Activated CD4-positive, alpha-beta T cell treated with anti-CD3 and anti-CD28 coated beads, Interleukin-2, amount 50 U/mL, for 48 hours (primary cell): ENCODE data around the gene CEP72.

Experiments used
- DNase-seq, 2 experiments: peaks; one replicate each; pipeline ENCODE4 v3.0.0-alpha.2; 2020

The CEP72 gene

GRCh38 chr5:640461-641330 lies 28.6 kb downstream of the CEP72 start:
- no peak for DNase-seq

DNA sequence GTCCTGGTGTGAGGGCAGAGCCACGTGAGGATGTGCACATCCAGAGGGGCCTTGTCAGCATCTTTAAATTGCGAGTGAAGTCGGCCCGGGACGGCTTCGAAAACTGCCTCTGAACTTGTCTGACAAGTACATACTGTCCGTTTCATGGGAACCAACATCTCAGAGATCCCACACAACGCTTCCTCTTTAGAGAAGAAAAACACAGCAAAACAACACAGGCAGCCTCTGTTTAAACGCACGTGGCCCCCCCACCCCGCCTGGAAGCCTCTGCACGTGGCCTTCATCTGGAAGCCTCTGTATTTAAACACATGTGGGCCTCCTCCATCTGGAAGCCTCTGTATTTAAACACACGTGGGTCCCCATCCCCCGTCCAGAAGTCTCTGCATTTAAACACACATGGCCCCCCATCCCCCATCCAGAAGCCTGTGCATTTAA lies 29.2 kb downstream of the CEP72 start:
- no peak for DNase-seq

DNA sequence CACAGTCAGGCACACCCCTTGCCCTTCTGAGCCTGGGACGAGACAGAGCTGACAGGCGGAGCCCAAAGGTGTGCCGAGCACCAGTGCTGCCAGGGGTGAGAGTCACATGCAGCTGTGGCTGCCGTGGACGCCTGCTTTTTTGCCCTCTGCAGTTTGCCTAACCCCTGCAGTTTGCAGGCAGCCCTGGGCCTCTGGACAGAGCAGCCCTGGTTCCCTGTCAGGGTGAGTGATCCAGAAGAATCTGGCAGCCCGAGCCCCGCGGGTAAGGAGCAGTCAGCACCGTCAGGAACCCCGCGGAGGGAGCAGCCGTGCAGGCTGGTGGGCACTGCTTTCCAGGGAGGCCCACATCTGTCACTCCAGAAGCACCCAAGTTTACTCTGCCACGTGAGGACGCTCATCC lies 30.3 kb downstream of the CEP72 start:
- no peak for DNase-seq

DNA sequence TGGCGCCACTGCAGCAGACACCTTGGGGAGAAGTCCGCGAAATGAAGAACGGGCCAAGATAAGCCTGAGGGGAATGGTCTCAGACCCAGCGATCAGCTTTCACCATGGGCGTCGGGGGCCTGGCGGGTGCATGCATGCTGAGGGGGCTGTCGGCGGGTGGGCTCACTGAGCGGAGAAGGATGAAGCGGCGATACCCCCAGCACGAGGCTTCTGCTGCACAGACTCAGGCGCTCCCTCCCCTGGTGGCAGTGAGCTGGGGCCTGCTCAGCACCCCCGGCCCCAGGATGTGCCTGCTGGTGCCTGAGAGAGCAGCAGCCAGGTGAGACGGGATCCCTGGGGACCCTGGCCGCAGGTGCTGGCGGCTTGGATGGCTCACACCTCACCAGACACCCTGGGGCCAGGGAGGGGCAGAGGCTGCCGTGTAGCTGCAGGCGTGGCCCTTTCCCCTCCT lies 31.2 kb downstream of the CEP72 start:
- no peak for DNase-seq

DNA sequence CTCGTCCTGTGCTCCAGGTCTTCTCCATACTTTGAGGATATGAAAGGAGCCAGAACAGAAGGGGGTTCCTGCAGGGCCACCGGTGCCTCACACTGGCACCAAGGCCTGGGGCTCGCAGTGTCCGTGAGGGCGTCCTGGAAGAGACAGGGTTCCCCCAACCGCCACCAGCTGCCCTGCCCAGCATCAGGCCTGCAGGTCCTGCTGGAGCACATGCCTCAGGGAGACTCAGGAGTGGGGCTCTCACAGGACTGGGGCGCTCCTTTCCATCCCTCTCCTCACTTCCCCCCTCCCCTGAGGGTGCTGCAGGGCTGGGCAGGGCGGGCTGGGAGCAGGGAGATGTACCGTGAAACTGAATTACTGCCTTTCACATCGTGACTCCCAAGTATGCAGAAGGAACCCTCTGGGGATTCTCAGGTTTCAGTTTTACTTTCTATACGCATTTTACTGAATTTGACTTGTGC lies 31.7 kb downstream of the CEP72 start:
- no peak for DNase-seq

- no peak for DNase-seq
These were observed 32.4 kb downstream of the CEP72 start for GRCh38 chr5:644509-644908.

DNA sequence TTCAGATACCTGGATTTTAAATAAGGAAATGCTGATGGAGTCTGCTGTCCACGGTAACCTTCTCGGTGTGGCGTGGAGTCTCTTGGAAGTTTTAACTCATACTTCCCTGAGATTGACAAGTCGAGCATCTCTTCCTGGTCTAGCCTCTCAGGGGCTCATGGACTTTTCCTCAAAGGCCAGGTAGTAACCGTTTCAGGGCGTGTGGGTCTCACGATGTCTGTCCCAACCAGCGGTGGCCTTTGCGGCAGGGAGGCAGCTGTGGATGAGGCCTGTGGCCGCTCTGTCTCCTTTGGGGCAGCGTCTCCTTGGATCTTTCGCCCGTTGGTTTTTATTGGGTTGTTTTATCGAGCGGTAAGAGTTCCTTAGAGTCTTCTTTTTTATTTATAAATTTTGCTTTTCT lies 32.8 kb downstream of the CEP72 start:
- DNase-seq: no peak

- DNase-seq: no peak
These were observed 33.3 kb downstream of the CEP72 start for GRCh38 chr5:645421-645820.

GRCh38 chr5:646396-647201 lies 34.5 kb downstream of the CEP72 start:
- DNase-seq: no peak

- no peak for DNase-seq
These were observed 35.2 kb downstream of the CEP72 start for GRCh38 chr5:647311-647710.

DNA sequence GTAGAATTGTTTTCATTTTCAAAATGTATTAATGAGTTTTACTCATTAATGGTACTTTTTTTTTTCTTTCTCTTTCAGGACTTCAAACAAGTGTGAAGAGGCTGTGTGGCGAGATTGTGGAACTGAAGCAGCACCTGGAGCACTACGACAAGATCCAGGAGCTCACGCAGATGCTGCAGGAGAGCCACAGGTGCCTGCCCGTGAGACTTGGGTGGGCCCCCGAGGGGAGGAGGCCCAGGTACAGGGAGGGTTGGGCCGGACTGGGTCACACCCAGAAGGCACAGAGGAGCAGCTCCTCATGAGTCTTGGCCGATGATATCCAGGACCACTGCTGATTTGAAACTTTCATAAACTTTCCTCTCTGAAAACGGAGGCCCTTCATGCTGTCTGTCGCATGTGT lies 35.6 kb downstream of the CEP72 start:
- no peak for DNase-seq

DNA sequence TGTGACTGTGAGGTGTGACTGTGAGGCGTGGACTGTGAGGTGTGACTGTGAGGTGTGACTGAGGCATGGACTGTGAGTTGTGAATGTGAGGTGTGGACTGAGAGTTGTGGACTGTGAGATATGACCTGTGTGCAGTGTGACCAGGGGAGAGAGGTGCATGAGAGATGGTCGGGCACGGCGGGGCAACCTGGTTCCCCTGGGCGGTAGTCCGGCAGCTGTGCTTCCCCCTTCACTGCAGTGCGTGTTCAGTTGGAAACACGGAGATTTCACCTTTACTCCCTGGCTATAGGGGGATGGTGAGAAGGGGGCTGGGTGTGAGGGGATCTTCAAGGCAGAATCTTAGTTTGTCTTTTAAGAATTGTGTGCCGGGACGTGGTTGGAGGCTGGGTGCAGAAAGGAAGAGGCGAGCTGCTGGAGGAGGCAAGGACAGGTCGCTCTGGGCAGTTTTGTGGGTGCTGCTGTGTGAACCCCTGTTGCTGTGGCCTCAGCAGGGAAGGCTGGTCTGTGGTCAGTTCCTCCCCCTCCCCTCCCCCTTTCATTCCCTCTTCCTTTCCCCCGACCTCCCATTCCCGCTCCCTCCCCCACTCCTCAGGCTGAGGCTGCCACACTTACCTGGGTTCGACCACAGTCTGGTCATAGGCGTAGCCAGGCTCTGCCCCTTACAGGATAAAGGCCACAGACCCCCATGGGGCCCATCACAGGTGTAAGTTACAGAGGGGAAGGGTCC lies 39.3 kb downstream of the CEP72 start:
- DNase-seq: no peak

DNA sequence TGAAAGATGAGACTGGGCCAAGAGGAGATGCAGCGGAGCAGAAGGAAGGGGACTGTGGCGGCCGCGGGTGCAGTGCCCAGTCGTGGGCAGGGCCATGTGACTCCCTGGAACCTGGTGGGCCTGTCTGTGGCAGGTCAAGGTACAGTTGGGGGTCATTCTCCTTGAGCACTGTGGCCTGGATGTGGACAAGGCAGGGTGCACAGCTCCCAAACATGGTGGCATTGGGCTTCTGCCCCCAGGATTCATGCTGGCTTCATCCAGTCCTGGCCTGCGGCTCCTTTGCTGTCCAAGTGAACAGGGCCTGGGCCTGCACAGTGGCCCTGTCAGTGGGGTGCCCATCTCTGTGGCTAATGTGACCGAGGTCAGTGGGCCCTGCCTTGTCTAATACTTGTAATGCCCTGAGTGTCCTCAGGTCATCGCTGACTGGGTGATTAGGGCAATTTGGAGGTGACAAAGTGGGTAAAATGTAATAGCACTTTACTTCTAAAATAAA lies 39.9 kb downstream of the CEP72 start:
- DNase-seq: no peak

DNA sequence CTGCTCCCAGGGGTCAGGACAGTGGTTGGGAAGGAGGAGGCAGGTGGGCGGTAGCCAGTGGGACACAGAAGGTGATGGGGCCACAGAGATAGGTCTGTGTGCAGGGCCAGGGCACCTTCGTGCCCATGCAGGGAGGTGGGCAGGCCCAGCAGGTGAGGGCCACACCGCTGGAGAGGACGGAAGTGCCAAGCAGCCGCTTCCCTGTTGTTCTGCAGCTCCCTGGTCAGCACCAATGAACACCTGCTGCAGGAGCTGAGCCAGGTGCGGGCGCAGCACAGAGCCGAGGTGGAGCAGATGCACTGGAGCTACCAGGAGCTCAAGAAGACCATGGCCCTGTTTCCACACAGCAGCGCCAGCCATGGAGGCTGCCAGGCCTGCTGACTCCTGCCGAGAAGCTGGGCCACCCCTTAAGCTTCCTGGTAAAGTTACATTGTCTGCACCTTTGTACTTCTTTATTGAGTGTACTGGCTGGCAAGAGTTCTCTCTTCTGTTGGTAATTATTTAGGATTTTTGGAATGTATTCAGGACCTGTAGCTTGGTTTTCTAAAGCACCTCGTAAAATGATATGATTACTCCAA lies 40.7 kb downstream of the CEP72 start:
- no peak for DNase-seq

DNA sequence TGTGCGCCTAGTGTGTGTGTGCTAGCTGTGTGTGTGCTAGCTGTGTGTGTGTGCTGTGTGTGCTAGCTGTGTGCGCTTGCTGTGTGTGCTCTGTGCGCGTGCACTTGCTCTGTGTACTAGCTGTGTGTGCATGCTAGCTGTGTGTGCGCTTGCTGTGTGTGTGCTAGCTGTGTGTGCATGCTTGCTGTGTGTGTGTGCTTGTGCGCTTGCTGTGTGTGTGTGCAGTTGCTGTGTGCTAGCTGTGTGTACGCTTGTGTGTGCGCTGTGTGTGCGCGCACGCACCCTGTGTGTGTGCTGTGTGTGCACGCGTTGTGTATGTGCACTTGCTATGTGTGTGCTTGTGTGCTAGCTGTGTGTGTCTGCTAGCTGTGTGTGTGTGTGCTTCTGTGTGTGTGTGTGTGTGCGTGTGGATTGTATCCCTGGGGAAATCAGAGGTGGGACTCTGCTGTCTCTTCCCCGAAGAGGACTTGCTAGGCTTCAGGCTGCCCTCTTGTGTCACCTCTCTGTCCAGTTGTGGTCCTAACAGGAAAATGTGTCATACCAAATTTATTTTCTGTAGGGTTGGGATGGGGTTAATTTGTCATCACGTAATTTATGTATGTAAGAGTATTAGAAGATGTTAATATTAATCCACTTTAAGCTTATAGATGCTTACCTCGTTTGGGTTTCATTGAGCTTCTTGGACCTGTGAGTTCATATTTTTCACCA lies 42.1 kb downstream of the CEP72 start:
- DNase-seq: no peak

GRCh38 chr5:655406-655805 lies 43.3 kb downstream of the CEP72 start:
- DNase-seq: no peak

DNA sequence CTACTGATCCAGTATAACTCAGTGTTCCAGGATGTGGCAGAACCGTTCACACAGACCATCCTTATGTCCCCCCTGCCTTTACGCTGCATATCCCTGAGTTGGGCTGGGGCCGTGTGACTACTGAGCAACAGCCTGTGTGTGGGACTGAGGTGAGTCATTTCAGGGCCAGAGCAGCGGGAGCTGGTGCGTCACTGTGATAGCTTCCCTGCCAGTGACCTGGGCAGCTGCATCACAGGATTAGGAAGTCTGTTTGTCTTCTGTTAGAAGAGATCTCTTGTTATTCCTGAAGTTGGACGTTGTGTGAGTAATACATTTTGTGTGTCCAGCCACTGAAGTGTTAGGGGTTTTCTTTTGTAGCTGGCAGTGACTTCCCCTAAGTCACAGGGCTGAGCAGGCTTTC lies 45.4 kb downstream of the CEP72 start:
- DNase-seq: no peak

- DNase-seq: no peak
These were observed 46.0 kb downstream of the CEP72 start for GRCh38 chr5:658103-658502.

DNA sequence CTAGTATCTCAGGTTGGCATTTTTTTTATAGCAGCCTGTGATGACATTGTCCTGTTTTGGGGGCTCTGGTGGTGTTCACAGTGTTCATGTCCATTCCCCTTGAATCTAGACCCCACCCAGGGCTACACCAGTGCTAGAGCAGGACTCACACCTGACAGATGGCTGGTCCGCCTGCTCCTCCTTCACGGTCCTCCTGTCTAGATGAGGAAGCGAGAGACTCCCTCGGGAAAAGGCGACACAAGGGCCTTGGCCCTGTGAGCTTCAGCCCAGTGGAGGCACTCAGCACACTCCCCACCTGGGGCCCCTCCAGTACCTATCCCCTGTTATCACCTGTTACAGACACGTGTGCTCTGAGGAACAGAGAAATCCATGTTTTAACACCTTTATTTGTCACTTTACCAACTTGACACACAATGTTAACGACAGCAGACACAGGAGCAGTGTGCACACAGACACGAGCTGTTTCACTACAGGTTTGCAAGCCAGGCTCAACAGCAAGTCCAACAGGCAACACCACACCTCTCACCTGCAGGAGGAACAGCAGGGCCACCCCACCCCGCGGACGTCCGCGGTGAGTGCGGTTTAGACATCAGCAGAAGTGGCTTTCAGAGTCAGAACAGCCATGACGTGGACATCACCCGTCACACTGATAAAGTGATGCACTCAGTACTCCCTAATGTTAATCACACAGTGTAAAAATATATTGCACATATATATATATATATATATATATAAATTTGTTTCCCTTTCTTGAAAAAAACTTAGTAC lies 47.5 kb downstream of the CEP72 start:
- no peak for DNase-seq

DNA sequence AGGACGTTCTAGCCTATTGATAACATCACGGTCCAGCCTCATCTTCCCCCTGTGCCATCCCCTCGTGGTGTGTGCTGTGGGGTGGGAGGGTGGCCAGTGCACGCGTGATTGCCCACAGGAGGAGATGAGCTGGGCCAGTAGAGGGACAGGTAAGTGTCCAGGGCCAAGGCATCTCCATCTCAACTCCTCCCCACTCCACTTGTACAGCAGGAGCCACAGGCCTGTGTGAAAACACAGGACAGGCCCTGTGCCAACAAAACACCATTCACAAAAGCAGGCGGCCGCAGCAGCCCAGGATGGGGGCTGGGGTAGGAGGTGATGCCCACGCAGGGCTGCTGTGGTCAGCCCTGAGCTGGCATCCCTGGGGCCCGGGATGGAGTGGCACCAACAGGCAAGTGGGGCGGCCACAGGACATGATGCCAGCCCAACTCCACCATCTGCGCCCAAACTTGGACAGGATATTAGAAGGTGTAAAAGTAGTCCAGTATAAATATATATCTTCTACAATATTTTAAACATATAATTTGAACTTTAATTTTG lies 48.4 kb downstream of the CEP72 start:
- DNase-seq: no peak
